KBM-7 (cell line): Measurements from ENCODE around the gene MARK3.
"Not testable (repeated sequence)": the region's sequence is repeated elsewhere in the genome, so short reads cannot be mapped to it uniquely, and the experiment has no call there.

ENCODE experiments used
- DNase-seq: peaks from one replicate; pipeline ENCODE4 v3.0.0-alpha.2; 2015
- in situ Hi-C: fragments of 300-500 bp; cut with MboI; formaldehyde crosslinking; loops from 2 replicates; pipeline ENCODE4 v1.14.3; 2020; ENCODE audit warnings: low sequenced_read_pairs, low pct_unique_long_range_greater_than_20kb, mixed read lengths

MARK3 gene

DNA sequence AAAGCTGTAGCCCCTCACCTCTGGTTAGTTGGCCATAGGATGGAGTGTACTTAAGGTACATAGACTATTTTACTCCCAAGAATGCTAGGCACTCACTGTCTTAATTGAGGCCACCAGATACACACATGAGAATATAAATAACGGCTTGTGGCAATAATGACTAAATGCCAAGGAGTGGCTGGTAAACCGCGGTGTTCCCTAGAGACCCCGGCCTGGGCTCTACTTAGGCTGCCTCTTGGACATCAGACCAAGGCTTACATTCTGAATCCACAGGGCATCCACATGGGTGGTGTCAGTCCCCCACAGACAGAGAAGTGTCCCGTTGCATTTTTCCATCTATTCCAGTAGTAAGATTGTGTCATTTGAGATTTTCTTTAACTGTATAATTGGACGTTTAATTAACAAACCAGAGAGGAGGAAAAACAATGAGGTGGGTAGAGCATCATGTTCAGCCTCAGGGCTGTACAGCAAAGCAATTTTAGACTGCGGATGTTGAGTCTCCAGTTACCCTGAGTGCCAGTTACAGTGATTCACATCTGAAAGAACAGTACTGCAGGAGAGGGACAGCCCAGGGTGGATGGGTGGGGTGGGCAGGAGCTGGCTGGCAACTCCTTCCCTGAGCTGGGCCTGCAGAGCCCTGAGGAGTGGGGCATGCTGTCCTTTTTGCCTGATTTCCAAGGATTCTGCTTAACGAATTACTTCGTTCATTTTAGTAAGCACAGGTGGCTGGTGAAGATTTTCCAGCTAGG, 116.9 kb downstream of the MARK3 start:
- no peak for DNase-seq

DNA sequence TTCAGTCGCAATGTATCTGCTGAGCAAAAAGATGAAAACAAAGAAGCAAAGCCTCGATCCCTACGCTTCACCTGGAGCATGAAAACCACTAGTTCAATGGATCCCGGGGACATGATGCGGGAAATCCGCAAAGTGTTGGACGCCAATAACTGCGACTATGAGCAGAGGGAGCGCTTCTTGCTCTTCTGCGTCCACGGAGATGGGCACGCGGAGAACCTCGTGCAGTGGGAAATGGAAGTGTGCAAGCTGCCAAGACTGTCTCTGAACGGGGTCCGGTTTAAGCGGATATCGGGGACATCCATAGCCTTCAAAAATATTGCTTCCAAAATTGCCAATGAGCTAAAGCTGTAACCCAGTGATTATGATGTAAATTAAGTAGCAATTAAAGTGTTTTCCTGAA, 117.7 kb downstream of the MARK3 start:
- DNase-seq: no peak
- in situ Hi-C loops: no loop called here

More for the DNA sequence above, 116.9 kb downstream of the MARK3 start:
- in situ Hi-C loops: no loop called here

DNA sequence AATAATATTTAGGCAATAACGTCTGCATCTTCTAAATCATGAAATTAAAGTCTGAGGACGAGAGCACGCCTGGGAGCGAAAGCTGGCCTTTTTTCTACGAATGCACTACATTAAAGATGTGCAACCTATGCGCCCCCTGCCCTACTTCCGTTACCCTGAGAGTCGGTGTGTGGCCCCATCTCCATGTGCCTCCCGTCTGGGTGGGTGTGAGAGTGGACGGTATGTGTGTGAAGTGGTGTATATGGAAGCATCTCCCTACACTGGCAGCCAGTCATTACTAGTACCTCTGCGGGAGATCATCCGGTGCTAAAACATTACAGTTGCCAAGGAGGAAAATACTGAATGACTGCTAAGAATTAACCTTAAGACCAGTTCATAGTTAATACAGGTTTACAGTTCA, 118.1 kb downstream of the MARK3 start:
- in situ Hi-C loops: no loop called here
- no peak for DNase-seq

- no peak for DNase-seq
- in situ Hi-C loops: no loop called here
Measured at GRCh38 chr14:103504991-103505565, 119.9 kb downstream of the MARK3 start.

GRCh38 chr14:103507751-103508150, 122.5 kb downstream of the MARK3 start:
- in situ Hi-C loops: no loop called here

DNA sequence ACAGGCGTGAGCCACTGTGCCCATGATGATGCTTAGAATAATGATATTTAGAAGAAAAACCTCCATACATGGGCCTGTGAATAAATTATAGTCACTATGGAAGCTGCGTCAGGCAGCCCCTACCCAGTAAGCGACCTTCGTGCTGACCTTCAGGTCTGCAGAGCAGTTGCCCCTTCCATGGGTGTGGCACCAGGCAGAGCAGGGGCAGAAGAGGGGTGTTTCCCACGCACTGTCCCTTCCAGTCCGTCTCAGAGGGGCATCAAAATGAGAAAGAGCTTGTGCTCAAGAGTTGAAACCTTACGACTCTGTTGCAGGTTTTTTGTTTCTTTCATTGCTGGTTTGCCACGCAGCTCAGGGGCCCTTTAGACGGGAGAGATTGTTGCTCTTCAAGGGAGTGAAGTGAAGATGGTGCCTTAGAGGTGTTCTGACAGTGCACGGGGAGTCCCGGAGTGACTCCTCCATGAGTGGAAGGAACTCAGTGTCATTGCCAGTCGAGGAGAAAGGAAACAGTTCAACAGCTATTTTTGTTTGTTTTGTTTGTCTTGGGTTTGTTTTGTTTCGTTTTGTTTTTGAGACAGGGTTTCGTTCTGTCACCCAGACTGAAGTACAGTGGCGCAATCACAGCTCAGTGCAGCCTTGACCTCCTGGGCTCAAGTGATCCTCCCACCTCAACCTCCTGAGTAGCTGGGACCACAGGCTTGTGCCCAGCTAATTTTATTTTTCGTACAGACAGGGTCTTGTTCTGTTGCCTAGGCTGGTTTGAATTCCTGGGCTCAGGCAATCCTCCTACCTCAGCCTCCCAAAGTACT, 123.5 kb downstream of the MARK3 start:
- in situ Hi-C loops: no loop called here
- no peak for DNase-seq

More at GRCh38 chr14:103507751-103508150, 122.5 kb downstream of the MARK3 start:
- no peak for DNase-seq

- in situ Hi-C loops: no loop called here
- DNase-seq: no peak
Measured at GRCh38 chr14:103509864-103510723, 124.9 kb downstream of the MARK3 start.

DNA sequence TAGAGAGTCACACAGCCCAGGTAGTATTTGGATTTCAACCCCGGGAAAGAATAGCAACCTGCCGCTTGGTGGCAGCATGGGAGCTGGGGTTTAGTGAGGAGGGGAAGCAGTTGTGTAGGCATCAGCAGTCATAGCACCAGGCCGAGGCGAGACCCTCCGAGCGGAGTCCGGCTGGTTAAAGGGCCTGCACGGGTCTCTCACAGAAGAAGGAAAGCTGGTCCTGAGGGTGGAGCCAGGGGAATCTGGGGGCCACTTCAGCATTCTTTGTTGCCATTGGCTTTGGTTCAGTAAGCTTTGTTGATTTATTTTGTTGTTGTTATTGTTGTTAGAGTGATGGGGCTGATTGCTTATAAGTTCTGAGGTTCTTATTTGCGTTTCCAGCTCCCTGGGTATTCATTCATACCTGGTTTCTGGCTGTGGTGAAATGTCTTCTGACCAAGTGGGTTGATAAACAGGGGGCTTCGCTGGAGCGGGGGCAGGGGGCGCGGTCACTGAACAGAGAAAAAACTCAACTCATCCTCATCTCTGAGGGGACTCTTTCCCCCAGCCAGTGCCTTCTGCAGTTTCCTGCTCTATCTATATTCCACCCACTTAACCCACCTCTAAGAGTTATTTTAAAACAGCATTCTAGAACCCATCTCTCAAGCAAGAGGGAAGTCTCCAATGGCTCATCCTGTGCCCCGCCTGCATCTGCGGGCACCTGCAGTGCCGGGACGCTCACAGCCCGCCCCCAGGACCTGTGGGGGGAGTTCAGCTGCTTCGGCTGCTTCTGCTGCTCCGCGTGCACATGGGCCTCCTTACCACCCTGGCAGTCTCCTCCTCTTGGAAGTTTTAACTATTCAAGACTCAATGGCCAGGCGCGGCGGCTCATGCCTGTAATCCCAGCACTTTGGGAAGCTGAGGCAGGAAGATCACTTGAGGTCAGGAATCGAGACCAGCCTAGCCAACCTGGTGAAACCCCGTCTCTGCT, 125.8 kb downstream of the MARK3 start:
- DNase-seq: no peak
- in situ Hi-C loops: no loop called here

DNA sequence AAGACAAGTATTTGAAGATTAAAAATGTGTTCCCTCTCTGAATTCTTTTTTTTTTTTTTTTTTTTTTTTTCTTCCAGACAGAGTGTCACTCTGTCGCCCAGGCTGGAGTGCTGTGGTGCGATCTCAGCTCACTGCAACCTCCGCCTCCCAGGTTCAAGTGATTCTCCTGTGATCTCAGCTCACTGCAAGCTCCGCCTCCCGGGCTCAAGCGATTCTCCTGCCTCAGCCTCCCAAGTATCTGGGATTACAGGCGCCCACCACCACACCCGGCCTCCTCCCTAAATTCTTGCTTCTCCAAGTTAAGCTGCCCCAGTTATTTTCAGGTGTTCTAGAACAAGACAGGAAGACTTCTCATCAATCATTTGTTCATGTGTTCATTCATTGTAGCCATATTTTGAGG, 127.0 kb downstream of the MARK3 start:
- DNase-seq, in situ Hi-C loops: not testable (repeated sequence)

- peak; percentile 47 for DNase-seq
- in situ Hi-C loops: no loop called here
Measured at GRCh38 chr14:103512701-103513611, 127.7 kb downstream of the MARK3 start.

- DNase-seq: no peak
- in situ Hi-C loops: no loop called here
Measured at GRCh38 chr14:103514596-103515421, 129.6 kb downstream of the MARK3 start.

DNA sequence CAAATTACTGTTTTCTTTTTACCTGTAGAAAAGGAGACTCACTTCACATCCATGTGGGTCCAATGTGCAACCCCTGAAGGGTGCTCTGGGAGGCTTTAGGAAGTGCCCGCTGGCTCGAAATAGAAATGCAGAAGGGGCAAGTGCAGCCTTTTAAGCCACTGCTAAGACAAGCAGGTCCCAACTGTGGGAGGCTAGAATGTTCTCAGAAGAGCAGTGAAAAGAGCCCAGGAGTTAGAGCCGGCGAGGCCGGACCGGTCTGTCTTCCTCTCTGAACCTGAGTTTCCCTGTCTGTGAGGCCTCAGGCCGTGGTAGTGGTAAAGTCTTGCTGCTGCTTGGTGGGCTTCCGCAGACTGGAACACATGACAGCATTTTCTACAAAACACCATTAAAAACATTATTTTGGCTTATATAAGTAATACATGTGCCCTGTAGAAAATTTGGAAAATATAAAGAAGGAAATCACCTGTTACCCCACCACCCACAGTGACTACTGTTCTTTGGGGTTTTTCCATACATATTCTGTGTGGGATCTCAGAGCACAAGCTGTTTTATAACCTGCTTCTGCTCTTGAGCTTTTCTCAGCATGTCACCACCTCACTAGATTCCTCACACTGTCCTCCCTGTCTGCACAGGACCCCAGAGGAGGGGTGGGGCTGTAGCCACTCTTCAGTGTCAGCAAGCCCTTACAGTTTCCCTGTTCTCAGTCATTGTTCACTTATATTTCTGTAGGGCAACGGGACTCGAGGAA, 131.4 kb downstream of the MARK3 start:
- DNase-seq: no peak
- in situ Hi-C loops: no loop called here

DNA sequence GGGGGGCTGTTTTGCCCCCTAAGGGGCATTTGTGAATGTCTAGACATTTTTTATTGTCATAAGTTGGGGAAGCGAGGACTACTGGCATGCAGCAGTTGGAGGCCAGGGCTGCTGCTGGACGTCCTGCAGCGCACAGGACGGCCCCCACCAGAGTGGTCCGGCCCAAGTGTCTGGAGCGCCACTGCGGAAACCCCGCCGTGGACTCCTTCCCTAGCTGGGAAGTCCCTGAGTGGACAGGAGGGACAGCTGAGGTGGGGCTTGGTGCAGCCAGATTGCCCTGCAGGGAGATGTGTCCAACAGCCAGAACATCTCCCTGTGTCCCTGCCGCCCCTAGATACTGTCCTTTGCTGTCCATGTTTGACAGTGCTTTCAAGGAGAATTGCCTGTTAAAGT, 132.0 kb downstream of the MARK3 start:
- DNase-seq: no peak
- in situ Hi-C loops: no loop called here

GRCh38 chr14:103517721-103518421, 132.7 kb downstream of the MARK3 start:
- no peak for DNase-seq
- in situ Hi-C loops: no loop called here

DNA sequence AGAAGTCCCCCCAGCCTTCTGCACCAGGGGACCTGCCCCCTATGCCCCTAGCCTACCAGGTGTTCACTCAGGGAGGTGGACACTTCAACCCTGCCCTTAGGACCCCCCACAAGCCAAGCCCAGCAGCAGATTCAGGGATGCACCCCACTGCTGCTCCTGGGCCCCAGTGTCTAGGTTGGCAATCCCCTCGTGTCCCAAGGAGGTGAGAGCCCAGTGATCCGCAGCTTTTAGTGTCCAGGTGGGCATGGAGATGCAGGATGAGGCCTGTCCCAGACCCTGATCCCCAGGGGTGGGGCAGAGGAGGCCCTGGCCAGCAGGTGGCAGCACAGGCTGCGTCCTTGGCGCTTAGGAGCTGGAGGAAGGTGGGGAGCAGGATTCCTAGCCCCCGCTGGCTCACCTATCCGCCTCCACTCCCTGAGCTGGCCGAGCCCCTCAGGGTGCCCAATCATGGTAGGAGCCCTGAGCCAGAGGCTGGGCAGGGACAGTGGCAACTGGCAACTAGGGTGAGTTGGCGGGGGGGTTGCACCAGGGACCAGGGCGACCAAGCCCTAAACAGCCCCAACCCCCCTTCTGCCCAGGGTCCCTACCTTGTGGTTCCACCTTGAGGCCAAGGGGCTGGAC, 133.3 kb downstream of the MARK3 start:
- peak; percentile 61 for DNase-seq
- in situ Hi-C loops: no loop called here
